ENCODE data around the gene ADPRM.

Gene ADPRM

GRCh38 chr17:10698096-10698818 lies 863 bp downstream of the ADPRM start:
- peak; percentile 59 for DNase-seq (ENCODE audit: low read depth)
- no peak for TF ChIP-seq CTCF (conservative IDR thresholded peaks at IDR 0.05; ENCODE audit: low read depth, low read length)
- peak overlapping the region; percentile 89 for H3K4me3 ChIP-seq (ENCODE audit: low read depth, low read length)

GRCh38 chr17:10699856-10700255 lies 2.5 kb downstream of the ADPRM start:
- DNase-seq (ENCODE audit: low read depth), result peak; percentile 91
- TF ChIP-seq CTCF (conservative IDR thresholded peaks at IDR 0.05; ENCODE audit: low read depth, low read length), result no peak
- no peak overlapping the region for H3K4me3 ChIP-seq (ENCODE audit: low read depth, low read length)

GRCh38 chr17:10702574-10702973 lies 5.2 kb downstream of the ADPRM start:
- no peak overlapping the region for H3K4me3 ChIP-seq (ENCODE audit: low read depth, low read length)

GRCh38 chr17:10705727-10706126 lies 8.3 kb downstream of the ADPRM start:
- DNase-seq (ENCODE audit: low read depth), result no peak
- no peak overlapping the region for H3K4me3 ChIP-seq (ENCODE audit: low read depth, low read length)
- TF ChIP-seq CTCF (conservative IDR thresholded peaks at IDR 0.05; ENCODE audit: low read depth, low read length), result no peak

More at GRCh38 chr17:10702574-10702973, 5.2 kb downstream of the ADPRM start:
- no peak for TF ChIP-seq CTCF (conservative IDR thresholded peaks at IDR 0.05; ENCODE audit: low read depth, low read length)
- peak; percentile 94 for DNase-seq (ENCODE audit: low read depth)

- no peak for TF ChIP-seq CTCF (conservative IDR thresholded peaks at IDR 0.05; ENCODE audit: low read depth, low read length)
- peak; percentile 31 for DNase-seq (ENCODE audit: low read depth)
- H3K4me3 ChIP-seq (ENCODE audit: low read depth, low read length), result no peak overlapping the region
Measured at GRCh38 chr17:10713318-10713717, 15.9 kb downstream of the ADPRM start.

GRCh38 chr17:10716218-10716617 lies 18.8 kb downstream of the ADPRM start:
- TF ChIP-seq CTCF (conservative IDR thresholded peaks at IDR 0.05; ENCODE audit: low read depth, low read length), result no peak
- H3K4me3 ChIP-seq (ENCODE audit: low read depth, low read length), result no peak overlapping the region
- no peak for DNase-seq (ENCODE audit: low read depth)

- TF ChIP-seq CTCF (conservative IDR thresholded peaks at IDR 0.05; ENCODE audit: low read depth, low read length), result no peak
- DNase-seq (ENCODE audit: low read depth), result no peak
- no peak overlapping the region for H3K4me3 ChIP-seq (ENCODE audit: low read depth, low read length)
Measured at GRCh38 chr17:10718547-10718946, 21.2 kb downstream of the ADPRM start.
